PC-9 (cell line): ENCODE measurements around the gene MECP2. TPM values are rescaled to one million over a fixed set of nuclear protein-coding genes. Genes with fewer than 3 reads are reported as not detected.

Experiments used
- BruUV-seq: library from RNA; stranded (reverse); fragments of 400-500 nt; replicated peaks from 2 replicates; lab custom pipeline; 2021; lab: Mats Ljungman, UMichigan
- CTCF ChIA-PET: fragments of 300-600 bp; sonication (Branson Sonifier 250); formaldehyde crosslinking; loops from one replicate; lab custom pipeline; 2022; ENCODE audit warnings: antibody characterized with exemption; lab: Charles Lee
- POLR2A ChIA-PET: fragments of 300-600 bp; sonication (Branson Sonifier 250); formaldehyde crosslinking; loops from one replicate; lab custom pipeline; 2022; ENCODE audit warnings: antibody characterized with exemption; ENCODE audit not compliant: unreplicated experiment; lab: Charles Lee
- DNase-seq, 2 experiments: peaks; one replicate each; pipeline versions ENCODE4 v3.0.0 to v3.0.0-alpha.2; 2015 to 2022; ENCODE audit warnings: mixed read lengths in 1 of 2
- H2AFZ ChIP-seq: fragments of 200-600 bp; sonication (generic); 2 replicates; pipeline ENCODE4 v1.8.1; 2017; ENCODE audit warnings: antibody characterized with exemption
- H3F3A ChIP-seq: fragments of 200-600 bp; sonication (generic); 2 replicates; pipeline ENCODE4 v1.8.1; 2017; ENCODE audit warnings: antibody characterized with exemption, mild to moderate bottlenecking, low read depth; ENCODE audit not compliant: insufficient read depth
- H3K27ac ChIP-seq: fragments of 200-600 bp; sonication (generic); 2 replicates; pipeline ENCODE4 v1.6.1; 2016; ENCODE audit warnings: mixed run types
- H3K27me3 ChIP-seq: fragments of 200-600 bp; sonication (generic); 2 replicates; pipeline ENCODE4 v1.6.1; 2016; ENCODE audit warnings: low read depth, mixed run types; ENCODE audit not compliant: insufficient read depth
- H3K36me3 ChIP-seq: fragments of 200-600 bp; sonication (generic); 2 replicates; pipeline ENCODE4 v1.6.1; 2016; ENCODE audit warnings: low read depth, mixed run types
- H3K4me1 ChIP-seq: fragments of 200-600 bp; sonication (generic); replicated peaks from 2 replicates; pipeline ENCODE4 v1.6.1; 2016; ENCODE audit warnings: mixed run types; ENCODE audit not compliant: insufficient read depth
- H3K4me2 ChIP-seq: fragments of 200-600 bp; sonication (generic); 2 replicates; pipeline ENCODE4 v1.6.1; 2017; ENCODE audit warnings: mixed run types
- H3K4me3 ChIP-seq: fragments of 200-600 bp; sonication (generic); 2 replicates; pipeline ENCODE4 v1.6.1; 2016; ENCODE audit warnings: mixed run types
- H3K79me2 ChIP-seq: fragments of 200-600 bp; sonication (generic); 2 replicates; pipeline ENCODE4 v1.6.1; 2017; ENCODE audit warnings: low read depth, mixed run types
- H3K9me2 ChIP-seq: fragments of 200-600 bp; sonication (generic); 2 replicates; pipeline ENCODE4 v1.8.1; 2017; ENCODE audit warnings: mild to moderate bottlenecking; ENCODE audit not compliant: insufficient read depth
- H3K9me3 ChIP-seq: fragments of 200-600 bp; sonication (generic); 2 replicates; pipeline ENCODE4 v1.8.1; 2016; ENCODE audit warnings: low read depth; ENCODE audit not compliant: insufficient read depth
- H4K20me1 ChIP-seq: fragments of 200-600 bp; sonication (generic); 2 replicates; pipeline ENCODE4 v1.8.1; 2017; ENCODE audit not compliant: insufficient read depth
- CTCF ChIP-seq: fragments of 200-600 bp; sonication (generic); conservative IDR thresholded peaks from 2 replicates; pipeline ENCODE4 v1.6.1; 2017; ENCODE audit warnings: mixed run types, antibody characterized with exemption, mild to moderate bottlenecking, moderate library complexity
- EZH2 ChIP-seq: fragments of 200-600 bp; sonication (generic); IDR thresholded peaks from 2 replicates; pipeline ENCODE4 v1.8.0; 2017; ENCODE audit warnings: antibody characterized with exemption, low read depth
- intact Hi-C: fragments of 100-400 bp; cut with micrococcal nuclease; formaldehyde crosslinking; loops from one replicate; pipeline ENCODE4 v1.10.0; 2022; ENCODE audit not compliant: unreplicated experiment
- total RNA-seq: library from RNA; stranded (reverse); gene quantifications from 2 replicates; pipeline ENCODE4 v1.2.3, GENCODE V29; 2021

MECP2 gene
- total RNA-seq, 1 experiment from 2014 or later: 85.6 TPM

- no peak for DNase-seq
- H3F3A ChIP-seq: no peaks in the 10 kb centered on the region
- CTCF ChIA-PET: interaction anchor here (0.5 to 1.1 kb wide), 2 partner anchors 9 to 124 kb away, joined by 3 to 4 read pairs; no protein-coding TSS in a partner anchor
- no peaks in the 10 kb centered on the region for H3K27me3 ChIP-seq
- POLR2A ChIA-PET: interaction anchor here (0.5 to 0.7 kb wide), 2 partner anchors 19 to 352 kb away, joined by 3 to 10 read pairs; no protein-coding TSS in a partner anchor
- intact Hi-C loops: no loop called here
- no peak overlapping the region for H3K27ac ChIP-seq
- H3K79me2 ChIP-seq: peaks cover 14% of the 10 kb centered on the region
- BruUV-seq: no TSS peak
- no peak overlapping the region for H2AFZ ChIP-seq
- no peaks in the 10 kb centered on the region for H3K9me3 ChIP-seq
- no peak overlapping the region for H3K4me2 ChIP-seq
- no peaks in the 10 kb centered on the region for H3K36me3 ChIP-seq
- H4K20me1 ChIP-seq: no peaks in the 10 kb centered on the region
- no peak for TF ChIP-seq EZH2
- H3K4me3 ChIP-seq: no peak overlapping the region
- H3K9me2 ChIP-seq: no peaks in the 10 kb centered on the region
- H3K4me1 ChIP-seq: no peaks in the 10 kb centered on the region
Observed at GRCh38 chrX:154013001-154013421, 84.5 kb downstream of the MECP2 start.

- CTCF ChIA-PET: interaction anchor here (0.5 to 1.1 kb wide), 2 partner anchors 9 to 124 kb away, joined by 3 to 4 read pairs; no protein-coding TSS in a partner anchor
- Histone ChIP-seq H3F3A (no peaks in the 10 kb centered on the region), H3K9me2 (no peaks in the 10 kb centered on the region), H3K79me2 (peaks cover 11% of the 10 kb centered on the region), H3K4me1 (no peaks in the 10 kb centered on the region), H2AFZ (no peak overlapping the region), H3K9me3 (no peaks in the 10 kb centered on the region), H4K20me1 (no peaks in the 10 kb centered on the region), H3K27me3 (no peaks in the 10 kb centered on the region), H3K4me3 (no peak overlapping the region), H3K4me2 (no peak overlapping the region), H3K27ac (no peak overlapping the region), H3K36me3 (no peaks in the 10 kb centered on the region)
- POLR2A ChIA-PET: no interaction called here
- TF ChIP-seq EZH2 (no peak), CTCF (no peak)
- intact Hi-C loops: no loop called here
- no peak for DNase-seq
- BruUV-seq: no TSS peak
Observed at GRCh38 chrX:154012336-154012991, 85.1 kb downstream of the MECP2 start.

GRCh38 chrX:154011376-154012335 lies 85.9 kb downstream of the MECP2 start:
- BruUV-seq: no TSS peak
- H3K4me1 ChIP-seq: no peaks in the 10 kb centered on the region
- H3K79me2 ChIP-seq: 0 out of 2 replicates have a peak, but pooled peaks cover 3% of the 10 kb centered on the region
- H3F3A ChIP-seq: no peaks in the 10 kb centered on the region
- ChIA-PET CTCF (no interaction called here), POLR2A (no interaction called here)
- DNase-seq: no peak
- H3K9me3 ChIP-seq: no peaks in the 10 kb centered on the region
- H3K36me3 ChIP-seq: no peaks in the 10 kb centered on the region
- no peaks in the 10 kb centered on the region for H3K9me2 ChIP-seq
- no peaks in the 10 kb centered on the region for H4K20me1 ChIP-seq
- no peak overlapping the region for H3K27ac ChIP-seq
- intact Hi-C loops: no loop called here
- no peaks in the 10 kb centered on the region for H3K27me3 ChIP-seq
- no peak overlapping the region for H2AFZ ChIP-seq
- H3K4me3 ChIP-seq: no peak overlapping the region
- no peak for TF ChIP-seq EZH2
- no peak for TF ChIP-seq CTCF
- H3K4me2 ChIP-seq: no peak overlapping the region
